ENCODE measurements around the gene GLUD1. TPM values are rescaled to one million over a fixed set of nuclear protein-coding genes. Genes with fewer than 3 reads are reported as not detected.
"Not testable (repeated sequence)": the region's sequence is repeated elsewhere in the genome, so short reads cannot be mapped to it uniquely, and the experiment has no call there.

The GLUD1 gene
- total and polyA plus RNA-seq, 3 donors from 2014 or later = 51.9 to 64.4 (median 62.5) TPM

DNA sequence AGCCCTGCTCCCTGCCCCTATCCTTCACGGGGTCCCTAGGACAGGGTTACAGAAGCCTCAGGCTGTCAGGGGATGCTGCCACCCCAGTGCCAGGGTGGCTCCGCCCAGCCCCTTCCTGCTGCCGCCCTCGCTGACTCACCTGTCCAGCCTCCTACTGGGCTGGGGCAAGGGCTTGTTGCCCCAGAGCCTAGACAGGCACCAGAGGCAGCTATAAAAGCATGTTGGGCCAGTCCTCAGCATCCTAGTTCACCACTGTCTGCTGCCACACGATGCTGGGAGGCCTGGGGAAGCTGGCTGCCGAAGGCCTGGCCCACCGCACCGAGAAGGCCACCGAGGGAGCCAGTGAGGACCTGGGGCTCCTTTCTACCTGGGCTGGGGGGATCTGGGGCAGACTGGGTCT lies 74.6 kb downstream of the GLUD1 start, which contains the start of gene FAM25A:
Gene FAM25A (plus strand): TSS at position 239 of the 400 bp plus-strand sequence. CDS start 31 bp downstream, at position 270.
- H3K9me3 ChIP-seq; H3K27ac ChIP-seq; intact Hi-C loops (cut with DNase I; ENCODE audit: low total_unique reads); H3K4me3 ChIP-seq; H3K36me3 ChIP-seq (ENCODE audit: low read depth, missing control alignments); DNase-seq; H3K27me3 ChIP-seq; H3K4me1 ChIP-seq: not testable (repeated sequence)
- WGBS, 2 donors = 97% methylated on average over 9 of the region's 9 CpGs; no CpG with 5 or more reads in 1 of the 2 donors

GRCh38 chr10:87019504-87019903 lies 75.1 kb downstream of the GLUD1 start:
- 100% methylated on average over 1 of the region's 1 CpG for WGBS, 2 donors
- intact Hi-C loops (cut with DNase I; ENCODE audit: low total_unique reads); H3K36me3 ChIP-seq (ENCODE audit: low read depth, missing control alignments); H3K4me3 ChIP-seq; H3K4me1 ChIP-seq; H3K27ac ChIP-seq; DNase-seq; H3K9me3 ChIP-seq; H3K27me3 ChIP-seq: not testable (repeated sequence)

- 85 to 89% methylated on average over 5 to 6 of the region's 6 CpGs for WGBS, 2 donors
- H3K27ac ChIP-seq; intact Hi-C loops (cut with DNase I; ENCODE audit: low total_unique reads); H3K9me3 ChIP-seq; H3K4me3 ChIP-seq; H3K4me1 ChIP-seq; H3K27me3 ChIP-seq; H3K36me3 ChIP-seq (ENCODE audit: low read depth, missing control alignments); DNase-seq: not testable (repeated sequence)
Measured at GRCh38 chr10:87019066-87019465, 75.6 kb downstream of the GLUD1 start.

GRCh38 chr10:87018127-87018526 lies 76.5 kb downstream of the GLUD1 start:
- intact Hi-C loops (cut with DNase I; ENCODE audit: low total_unique reads); H3K36me3 ChIP-seq (ENCODE audit: low read depth, missing control alignments); DNase-seq; H3K27me3 ChIP-seq; H3K4me3 ChIP-seq; H3K27ac ChIP-seq; H3K4me1 ChIP-seq; H3K9me3 ChIP-seq: not testable (repeated sequence)
- WGBS, 2 donors = 91 to 93% methylated on average over 3 to 6 of the region's 6 CpGs

DNA sequence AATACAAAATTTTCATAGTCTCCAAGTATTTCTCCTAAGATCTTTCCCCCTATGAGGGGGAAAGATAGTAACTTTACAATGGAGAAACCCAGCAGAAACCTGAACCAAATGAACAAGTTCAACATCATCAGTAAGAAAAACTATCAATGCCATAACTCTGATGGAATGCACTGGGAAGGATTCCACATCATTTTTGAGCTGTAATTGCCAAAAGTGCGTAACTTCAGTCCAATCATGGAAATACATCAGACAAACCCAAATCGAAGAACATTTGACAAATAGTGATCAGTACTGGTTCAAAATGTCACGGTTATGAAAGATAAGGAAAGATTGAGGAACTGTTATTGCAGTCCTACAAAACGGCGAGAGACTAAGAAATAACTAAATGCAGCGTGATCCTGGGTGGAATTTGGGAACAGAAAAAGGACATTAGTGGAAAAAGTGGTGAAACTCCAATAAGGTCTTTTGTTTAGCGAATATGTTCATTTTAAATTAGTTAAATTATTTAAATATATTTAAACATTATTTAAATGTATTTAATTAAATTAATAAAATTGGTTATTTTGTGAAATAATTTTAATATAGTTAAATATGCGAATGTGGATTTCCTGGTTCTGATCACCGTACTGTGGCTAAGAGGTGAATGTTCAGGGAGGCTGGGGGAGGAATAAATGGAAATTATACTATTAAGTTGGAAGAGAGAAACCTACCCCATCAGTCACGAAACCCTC lies 79.5 kb downstream of the GLUD1 start:
- H3K4me3 ChIP-seq; DNase-seq; H3K27me3 ChIP-seq; H3K36me3 ChIP-seq (ENCODE audit: low read depth, missing control alignments); H3K9me3 ChIP-seq; H3K27ac ChIP-seq; intact Hi-C loops (cut with DNase I; ENCODE audit: low total_unique reads); H3K4me1 ChIP-seq: not testable (repeated sequence)
- WGBS, 2 donors = 82 to 84% methylated on average over 10 of the region's 10 CpGs

DNA sequence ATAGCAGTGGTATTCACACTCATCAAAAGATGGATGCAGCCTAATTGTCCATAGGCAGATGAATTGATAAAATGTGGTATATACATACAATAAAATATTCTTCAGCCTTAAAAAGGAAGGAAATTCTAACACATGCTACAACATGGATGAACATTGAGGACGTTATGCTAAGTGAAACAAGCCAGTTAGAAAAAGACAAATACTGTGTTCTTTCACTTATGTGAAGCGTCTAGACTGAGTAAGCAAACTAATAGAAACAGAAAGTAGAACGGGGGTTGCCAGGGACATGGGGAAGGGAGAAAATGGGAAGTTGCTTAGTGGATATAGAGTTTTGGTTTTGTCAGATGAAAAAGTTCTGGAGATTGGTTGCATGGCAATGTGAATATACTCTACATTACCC lies 81.1 kb downstream of the GLUD1 start:
- intact Hi-C loops (cut with DNase I; ENCODE audit: low total_unique reads); H3K4me3 ChIP-seq; DNase-seq; H3K36me3 ChIP-seq (ENCODE audit: low read depth, missing control alignments); H3K4me1 ChIP-seq; H3K27ac ChIP-seq; H3K9me3 ChIP-seq; H3K27me3 ChIP-seq: not testable (repeated sequence)
- 49 to 60% methylated on average over 3 of the region's 3 CpGs for WGBS, 2 donors

DNA sequence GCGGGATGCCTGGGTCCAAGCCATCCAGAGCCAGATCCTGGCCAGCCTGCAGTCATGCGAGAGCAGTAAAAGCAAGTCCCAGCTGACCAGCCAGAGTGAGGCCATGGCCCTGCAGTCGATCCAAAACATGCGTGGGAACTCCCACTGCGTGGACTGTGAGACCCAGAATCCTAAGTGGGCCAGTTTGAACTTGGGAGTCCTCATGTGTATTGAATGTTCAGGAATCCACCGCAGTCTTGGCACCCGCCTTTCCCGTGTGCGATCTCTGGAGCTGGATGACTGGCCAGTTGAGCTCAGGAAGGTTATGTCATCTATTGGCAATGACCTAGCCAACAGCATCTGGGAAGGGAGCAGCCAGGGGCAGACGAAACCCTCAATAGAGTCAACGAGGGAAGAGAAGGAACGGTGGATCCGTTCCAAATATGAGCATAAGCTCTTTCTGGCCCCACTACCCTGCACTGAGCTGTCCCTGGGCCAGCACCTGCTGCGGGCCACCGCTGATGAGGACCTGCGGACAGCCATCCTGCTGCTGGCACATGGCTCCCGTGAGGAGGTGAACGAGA lies 85.4 kb downstream of the GLUD1 start:
- H3K4me1 ChIP-seq; H3K36me3 ChIP-seq (ENCODE audit: low read depth, missing control alignments); H3K9me3 ChIP-seq; DNase-seq; H3K4me3 ChIP-seq; intact Hi-C loops (cut with DNase I; ENCODE audit: low total_unique reads); H3K27ac ChIP-seq; H3K27me3 ChIP-seq: not testable (repeated sequence)
- WGBS, 2 donors = 89 to 95% methylated on average over 12 to 16 of the region's 18 CpGs

DNA sequence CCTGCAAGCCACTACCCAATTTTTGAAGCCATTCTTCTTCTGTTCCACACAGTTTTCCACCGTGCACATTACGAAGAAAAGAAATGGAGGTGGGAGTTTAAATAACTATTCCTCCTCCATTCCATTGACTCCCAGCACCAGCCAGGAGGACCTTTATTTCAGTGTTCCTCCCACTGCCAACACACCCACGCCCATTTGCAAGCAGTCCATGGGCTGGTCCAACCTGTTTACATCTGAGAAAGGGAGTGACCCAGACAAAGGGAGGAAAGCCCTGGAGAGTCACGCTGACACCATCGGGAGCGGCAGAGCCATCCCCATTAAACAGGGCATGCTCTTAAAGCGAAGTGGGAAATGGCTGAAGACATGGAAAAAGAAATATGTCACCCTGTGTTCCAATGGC lies 86.3 kb downstream of the GLUD1 start:
- intact Hi-C loops (cut with DNase I; ENCODE audit: low total_unique reads); H3K36me3 ChIP-seq (ENCODE audit: low read depth, missing control alignments); H3K4me1 ChIP-seq; H3K4me3 ChIP-seq; H3K27me3 ChIP-seq; H3K27ac ChIP-seq; H3K9me3 ChIP-seq; DNase-seq: not testable (repeated sequence)
- WGBS, 2 donors = 93% methylated on average over 7 of the region's 7 CpGs

DNA sequence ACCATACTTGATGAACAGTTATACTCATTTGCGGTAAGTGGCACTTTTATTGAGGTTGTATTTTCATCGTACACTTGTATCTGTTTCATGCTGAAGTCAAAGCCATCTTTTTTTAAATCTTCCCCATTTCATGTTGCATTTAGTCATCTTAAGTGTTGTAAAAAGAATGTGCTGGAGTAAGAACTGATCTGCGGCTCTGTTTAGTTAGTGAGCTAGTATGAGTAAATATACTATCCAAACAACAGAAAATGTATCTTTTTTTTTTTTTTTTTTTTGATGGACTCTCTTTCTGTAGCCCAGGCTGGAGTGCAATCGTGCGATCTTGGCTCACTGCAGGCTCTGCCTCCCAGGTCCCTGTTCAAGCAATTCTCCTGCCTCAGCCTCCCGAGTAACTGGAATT lies 87.0 kb downstream of the GLUD1 start:
- H3K9me3 ChIP-seq; H3K36me3 ChIP-seq (ENCODE audit: low read depth, missing control alignments); H3K27me3 ChIP-seq; intact Hi-C loops (cut with DNase I; ENCODE audit: low total_unique reads); H3K4me3 ChIP-seq; H3K27ac ChIP-seq; DNase-seq; H3K4me1 ChIP-seq: not testable (repeated sequence)
- 95% methylated on average over 6 of the region's 6 CpGs for WGBS, 2 donors

- H3K4me1 ChIP-seq; intact Hi-C loops (cut with DNase I; ENCODE audit: low total_unique reads); H3K9me3 ChIP-seq; H3K36me3 ChIP-seq (ENCODE audit: low read depth, missing control alignments); H3K27me3 ChIP-seq; DNase-seq; H3K27ac ChIP-seq; H3K4me3 ChIP-seq: not testable (repeated sequence)
- 33 to 67% methylated on average over 1 of the region's 1 CpG for WGBS, 2 donors
Measured at GRCh38 chr10:87007124-87007523, 87.5 kb downstream of the GLUD1 start.

Measured in testis (tissue), 3 donors.